Stimulated activated CD4-positive, alpha-beta T cell treated with anti-CD3 and anti-CD28 coated beads, Interleukin-4, amount 100 ng/mL, for 24 hours (primary cell): Measurements from ENCODE around the gene UBE2L5.
"Not testable (repeated sequence)": the region's sequence is repeated elsewhere in the genome, so short reads cannot be mapped to it uniquely, and the experiment has no call there.

Source experiments
- DNase-seq: peaks from one replicate; pipeline ENCODE4 v3.0.0-alpha.2; 2020

UBE2L5 gene

DNA sequence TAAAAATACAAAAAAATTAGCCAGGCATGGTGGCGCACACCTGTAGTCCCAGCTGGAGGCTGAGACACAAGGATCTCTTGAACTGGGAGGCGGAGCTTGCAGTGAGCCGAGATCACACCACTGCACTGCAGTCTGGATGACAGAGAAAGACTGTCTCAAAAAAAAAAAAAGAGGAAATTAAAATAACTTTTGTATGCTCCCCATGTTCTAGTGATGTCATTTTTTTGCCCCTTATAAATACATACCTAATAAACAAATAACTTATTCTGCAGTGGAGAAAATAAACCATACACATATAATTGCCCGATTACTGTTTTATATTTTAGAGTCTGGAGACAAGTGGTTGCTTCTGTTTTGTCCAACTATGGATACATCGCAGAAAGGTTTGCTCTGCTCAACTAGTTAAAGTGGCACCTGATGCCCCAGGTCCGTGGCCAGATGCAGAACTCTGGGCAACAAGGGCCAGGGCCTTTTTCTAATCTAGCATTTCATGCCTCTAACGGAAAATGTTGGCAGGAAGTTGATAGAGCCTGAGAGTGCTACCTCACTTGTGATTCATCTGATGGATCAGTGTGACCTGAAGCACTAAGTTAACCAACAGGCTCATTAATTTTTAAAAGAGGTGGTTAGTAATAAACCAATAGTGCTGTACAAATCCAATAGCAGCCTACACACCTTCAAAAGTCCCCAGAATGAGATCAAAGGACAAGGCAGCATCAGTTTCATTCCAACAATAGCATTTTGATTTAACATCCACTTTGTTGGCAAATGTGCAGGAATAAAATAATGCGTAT, 18.8 kb downstream of the UBE2L5 start:
- DNase-seq, result no peak

DNA sequence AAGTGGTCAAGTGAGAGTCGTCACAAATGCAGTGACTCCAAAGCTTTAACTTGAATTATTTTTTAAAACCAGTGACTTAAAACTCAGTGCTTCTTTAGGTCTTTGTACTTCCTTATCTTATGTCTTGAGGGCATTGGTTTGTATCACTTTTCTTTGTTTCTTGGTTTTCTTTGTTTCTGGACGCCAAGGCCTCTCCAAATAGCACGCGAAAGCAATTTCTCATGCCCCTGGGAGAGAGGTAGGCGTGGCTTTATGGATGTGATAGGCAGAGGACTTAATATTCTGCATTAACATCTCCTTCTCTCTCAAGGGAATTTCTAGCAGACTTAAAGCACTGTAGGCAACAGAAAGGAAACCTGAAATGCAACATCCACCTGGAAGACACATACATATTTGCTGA, 20.6 kb downstream of the UBE2L5 start:
- DNase-seq, result no peak

DNA sequence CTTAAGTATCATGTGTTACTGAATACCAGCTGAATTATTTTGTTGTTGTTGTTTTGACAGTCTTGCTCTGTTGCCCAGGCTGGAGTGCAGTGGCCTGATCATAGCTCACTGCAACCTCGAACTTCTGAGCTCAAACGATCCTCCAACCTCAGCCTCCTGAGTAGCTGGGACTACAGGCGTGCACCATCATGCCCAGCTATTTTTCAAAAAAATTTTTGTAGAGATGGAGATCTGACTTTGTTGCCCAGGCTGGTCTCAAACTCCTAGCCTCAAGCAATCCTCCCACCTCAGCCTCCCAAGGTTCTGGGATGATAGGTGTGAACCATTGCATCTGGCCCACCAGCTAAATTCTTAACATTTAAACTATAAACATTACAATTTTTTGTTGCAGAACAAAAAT, 21.2 kb downstream of the UBE2L5 start:
- DNase-seq, result not testable (repeated sequence)

DNA sequence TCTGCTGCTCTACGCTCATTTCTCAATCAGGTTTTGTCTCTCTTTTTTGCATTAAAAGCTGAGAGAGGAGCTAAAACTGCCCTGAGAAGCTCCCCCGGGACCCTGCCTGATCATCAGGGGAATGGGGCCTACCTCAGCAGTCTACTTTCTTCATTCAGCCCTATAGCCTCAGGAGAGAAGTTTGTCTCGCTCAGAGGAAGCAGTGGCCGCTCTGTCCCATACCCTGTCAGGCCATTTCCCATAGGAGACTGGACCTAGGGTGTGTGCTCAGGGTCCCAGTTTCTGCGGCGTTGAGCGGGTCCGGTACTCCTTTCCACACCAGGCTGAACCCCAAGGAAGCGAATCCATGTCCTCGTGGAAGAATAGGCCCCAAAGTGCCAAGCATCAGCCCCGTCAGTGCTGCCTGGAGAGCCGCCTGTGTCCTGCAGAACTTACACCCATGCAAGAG, 21.7 kb downstream of the UBE2L5 start:
- DNase-seq, result no peak

DNA sequence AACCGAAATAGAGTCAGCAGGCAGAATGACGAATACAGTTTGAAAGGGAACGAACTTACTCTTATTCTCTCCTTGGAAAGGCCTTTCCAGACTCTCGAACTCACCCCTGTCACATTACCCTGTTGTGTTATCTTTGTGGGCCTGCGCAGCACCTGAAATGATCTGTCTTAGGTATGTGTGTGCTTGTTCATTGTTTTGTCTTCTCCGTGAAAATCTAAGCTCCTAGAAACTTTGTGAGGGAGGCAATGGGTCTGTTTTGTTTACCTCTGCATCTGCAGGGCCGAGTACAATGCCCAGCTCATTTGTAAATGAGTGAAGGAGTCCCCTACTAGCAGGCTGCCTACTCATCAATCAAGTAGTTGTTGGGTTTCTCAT, 23.8 kb downstream of the UBE2L5 start:
- DNase-seq, result no peak

DNA sequence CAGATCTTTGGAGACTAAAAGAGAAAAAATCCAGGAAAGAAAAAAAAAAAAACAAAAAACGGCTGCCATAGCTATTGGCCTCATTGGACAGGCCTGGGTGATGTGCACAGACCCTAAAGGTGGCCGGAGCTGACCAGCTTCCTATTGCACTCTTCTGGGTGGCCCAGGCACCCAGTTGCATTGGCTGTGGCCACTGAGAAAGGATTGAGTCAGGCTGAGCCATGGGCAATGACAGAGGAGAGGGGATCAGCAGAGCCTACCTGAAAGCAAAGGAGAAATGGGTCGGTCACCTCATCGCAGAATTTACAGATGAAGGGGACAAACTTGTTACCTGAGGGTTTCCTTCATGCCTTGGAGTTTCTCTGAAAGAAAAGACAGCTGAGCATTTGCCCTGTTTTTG, 26.1 kb downstream of the UBE2L5 start:
- DNase-seq, result no peak

DNA sequence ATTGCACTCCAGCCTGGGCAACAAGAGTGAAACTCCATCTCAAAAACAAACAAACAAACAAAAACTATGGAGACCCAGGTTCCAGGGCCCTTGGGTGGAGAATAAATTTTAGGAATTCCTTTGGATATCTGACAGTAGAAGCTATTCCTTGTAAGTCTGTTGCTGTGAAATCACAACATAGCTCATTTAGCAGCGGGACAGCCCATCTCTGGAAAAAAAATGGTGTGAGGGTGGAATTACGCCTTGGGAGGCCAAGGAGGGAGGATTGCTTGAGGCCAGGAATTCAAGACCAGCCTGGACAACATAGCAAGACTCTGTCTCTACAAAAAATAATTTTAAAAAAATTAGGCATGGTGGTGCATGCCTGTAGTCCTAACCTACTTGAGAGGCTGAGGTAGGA, 27.8 kb downstream of the UBE2L5 start:
- no peak for DNase-seq

DNA sequence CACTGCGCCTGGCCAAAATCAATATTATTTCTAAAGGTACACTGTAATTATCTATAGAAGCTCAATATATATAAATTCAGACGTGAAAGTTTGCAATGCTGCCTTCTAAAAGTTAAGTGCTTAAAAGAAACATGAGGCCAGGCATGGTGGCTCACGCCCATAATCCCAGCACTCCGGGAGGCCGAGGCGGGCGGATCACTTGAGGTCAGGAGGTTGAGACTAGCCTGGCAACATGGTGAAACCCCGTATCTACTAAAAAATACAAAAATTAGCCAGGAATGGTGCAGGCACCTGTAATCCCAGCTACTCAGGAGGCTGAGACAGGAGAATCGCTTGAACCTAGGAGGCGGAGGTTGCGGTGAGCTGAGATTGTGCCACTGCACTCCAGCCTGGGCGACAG, 29.2 kb downstream of the UBE2L5 start:
- not testable (repeated sequence) for DNase-seq

DNA sequence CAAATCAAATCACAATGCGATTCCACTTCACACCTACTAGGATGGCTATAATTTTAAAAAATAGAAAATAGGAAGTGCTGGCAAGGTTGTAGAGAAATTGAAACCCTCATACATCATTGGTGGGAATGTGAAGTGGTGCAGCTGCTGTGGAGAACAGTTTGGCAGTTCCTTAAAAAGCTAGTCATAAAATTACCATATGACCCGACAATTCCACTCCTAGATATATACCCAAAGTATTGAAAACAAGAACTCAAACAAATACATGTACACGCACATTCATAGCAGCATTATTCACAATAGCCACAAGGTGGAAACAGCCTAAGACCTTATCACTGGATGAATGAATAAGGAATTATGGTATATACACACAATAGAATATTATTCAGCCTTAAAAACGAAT, 31.4 kb downstream of the UBE2L5 start:
- no peak for DNase-seq

DNA sequence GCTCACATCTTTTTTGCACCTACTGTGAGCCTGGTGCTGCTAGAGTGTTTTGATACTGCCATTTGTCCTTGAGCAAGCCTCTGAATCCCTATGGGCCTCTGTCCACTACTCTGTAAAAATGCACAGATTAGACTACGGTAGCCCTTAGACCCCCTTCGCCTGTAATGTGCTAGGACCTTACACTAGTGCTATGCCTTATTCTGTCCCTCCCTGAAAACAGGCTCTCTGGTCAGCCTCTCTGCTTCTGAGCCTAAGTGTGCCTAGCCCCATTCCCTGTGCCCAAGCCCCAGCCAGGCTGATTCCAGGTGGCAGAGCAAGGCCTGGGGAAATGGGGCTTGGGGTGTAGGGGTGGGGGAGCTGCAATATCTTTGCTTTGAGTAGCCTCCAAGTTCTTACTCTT, 32.7 kb downstream of the UBE2L5 start:
- DNase-seq, result no peak

DNA sequence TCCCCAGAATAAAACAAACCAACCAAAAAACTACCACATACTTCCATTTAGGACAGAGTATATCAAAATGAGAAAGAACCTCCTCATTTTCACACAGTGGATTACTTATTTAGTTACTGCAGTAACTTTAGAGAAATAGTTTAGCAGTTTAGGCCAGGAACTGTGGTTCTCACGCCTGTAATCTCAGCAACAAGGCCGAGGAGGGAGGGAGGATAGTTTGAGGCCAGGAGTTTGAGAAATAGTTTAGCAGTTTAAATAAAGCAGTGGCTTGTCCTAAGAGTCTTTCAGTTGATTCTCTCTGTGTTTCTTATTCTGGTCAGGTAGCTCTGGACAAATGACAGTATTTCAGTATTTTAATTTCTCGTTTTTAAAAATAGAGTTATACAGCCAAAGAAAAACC, 34.0 kb downstream of the UBE2L5 start:
- DNase-seq, result no peak

DNA sequence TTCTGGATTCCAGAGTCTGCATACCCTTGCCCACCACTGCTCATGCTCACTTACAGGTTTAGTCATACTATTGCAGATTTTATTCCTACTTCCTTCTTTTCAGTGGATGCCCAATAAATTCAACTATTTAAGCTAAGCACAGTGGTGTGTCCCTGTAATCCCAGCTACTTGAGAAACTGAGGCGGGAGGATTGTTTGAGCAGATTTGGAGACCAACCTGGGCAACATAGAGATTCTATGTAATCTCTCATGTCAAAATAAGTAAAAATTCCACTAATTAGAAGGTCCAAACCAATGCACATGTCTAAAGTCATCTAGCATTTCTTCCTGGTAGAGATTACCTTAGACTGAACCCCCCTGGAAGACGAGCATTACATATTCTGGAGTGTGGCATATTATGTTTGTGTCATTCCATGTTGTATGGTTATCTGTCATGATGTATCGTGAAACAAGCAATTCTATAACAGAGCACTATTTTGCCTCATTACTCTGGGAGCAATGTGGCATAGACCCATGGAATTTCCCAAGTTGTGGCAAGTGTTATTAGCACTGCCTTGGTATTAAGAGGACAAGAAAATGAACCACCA, 35.1 kb downstream of the UBE2L5 start:
- no peak for DNase-seq

DNA sequence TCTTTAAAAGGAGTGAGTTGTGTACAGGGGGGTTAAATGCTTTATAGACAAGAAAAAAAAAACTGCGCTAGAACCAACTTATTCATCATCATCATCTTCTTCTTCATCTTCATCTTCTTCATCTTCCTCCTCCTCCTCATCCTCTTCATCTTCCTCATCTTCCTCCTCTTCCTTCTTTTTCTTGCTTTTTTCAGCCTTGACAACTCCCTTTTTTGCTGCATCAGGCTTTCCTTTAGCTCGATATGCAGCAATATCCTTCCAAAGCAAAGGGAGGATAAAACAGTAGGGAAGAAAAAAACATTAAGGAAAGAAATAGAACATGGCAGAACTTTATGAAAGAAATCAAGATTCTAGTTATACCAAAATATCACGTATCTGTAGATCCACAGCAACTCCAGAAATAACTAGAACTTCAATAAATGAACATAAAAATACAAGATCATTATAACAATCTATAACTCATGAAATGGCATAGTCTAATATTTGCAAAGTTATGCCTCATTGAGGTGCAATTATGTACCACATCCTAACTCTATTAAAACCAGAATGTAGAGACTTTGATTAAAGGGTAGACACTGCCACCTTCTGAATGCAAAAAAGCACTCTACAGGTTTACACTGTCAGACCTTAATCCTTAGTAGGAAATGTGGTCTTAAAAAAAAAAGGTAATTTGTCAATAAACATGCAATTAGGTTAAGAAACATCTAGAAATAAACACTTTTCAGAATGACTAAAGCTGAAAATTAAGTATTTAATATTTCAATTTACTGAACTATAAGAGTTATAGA, 39.2 kb downstream of the UBE2L5 start:
- not testable (repeated sequence) for DNase-seq

DNA sequence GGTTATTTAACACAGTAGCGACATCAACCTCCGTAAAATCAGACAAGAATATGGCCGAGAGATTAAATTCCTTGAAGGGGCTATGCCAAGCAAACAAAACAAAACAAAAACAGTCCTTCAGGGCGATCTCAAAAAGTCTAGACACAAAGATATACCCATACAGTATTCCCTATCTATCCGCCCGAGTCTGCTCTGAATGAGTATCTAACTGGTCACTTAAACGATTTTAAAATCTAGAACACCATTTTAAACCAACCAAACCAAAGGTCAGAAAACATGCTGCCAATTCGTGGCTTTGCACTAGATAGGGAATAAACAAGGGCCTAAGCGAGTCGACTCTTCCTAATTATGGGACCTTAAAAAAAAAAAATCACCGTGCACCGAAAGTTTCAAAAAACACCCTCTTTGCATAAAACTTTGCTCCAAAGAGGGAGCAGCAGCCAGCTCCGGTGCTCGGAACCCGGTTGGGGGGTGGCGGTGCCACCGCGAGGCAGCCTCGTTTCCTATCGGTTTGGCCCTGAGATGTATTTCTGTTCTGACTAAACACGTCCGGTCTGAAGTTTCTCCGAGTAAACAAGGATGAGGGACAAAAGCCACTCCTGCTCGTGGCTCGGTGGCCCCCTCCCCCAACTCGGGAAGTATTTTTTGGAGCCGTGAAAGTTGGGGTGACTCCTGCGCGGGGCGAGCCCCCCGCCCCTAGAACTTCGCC, 41.6 kb downstream of the UBE2L5 start:
- DNase-seq, result peak; percentile 80

DNA sequence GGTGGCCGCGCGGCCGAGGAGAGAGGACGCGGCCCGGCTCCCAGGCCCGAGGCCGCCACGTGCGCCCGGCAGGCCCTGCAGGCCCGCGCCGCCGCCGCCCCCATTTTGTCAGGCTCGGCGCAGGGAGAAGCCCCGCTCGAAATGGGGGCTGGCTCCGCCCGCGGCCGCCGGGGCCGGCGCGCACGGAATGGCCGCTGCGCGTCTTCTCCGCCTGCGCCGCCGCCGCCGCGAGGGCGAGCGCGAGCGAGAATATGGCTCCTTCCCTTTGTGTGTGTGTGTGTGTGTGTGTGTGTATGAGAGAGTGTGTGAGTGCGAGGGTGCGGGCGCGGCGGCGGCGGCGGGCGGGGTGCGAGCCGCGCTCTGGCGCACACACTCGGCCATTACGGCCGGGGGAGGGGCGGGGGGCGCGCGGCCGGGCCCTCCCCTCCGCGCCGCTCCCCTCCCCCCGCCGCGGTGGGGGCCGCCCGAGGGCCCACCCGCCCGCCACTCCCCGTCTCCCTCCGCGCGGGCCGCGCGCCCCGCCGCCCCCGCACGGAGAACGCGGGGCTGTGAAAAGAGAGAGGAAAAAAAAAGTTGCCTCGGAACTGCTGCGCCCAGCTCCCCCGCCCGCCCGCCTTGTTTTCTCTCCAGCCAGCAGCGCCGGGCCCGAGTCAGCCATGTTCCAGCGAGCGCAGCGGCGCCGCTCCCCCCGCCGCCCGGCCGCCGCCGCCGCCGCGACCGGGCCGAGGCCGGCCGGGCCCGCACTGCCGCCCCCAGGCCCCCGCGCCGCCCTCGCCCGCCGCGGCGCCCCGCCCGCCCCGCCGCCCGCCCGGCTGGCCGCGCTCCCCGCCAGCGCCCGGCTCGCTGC, 42.4 kb downstream of the UBE2L5 start:
- DNase-seq, result peak; percentile 83

DNA sequence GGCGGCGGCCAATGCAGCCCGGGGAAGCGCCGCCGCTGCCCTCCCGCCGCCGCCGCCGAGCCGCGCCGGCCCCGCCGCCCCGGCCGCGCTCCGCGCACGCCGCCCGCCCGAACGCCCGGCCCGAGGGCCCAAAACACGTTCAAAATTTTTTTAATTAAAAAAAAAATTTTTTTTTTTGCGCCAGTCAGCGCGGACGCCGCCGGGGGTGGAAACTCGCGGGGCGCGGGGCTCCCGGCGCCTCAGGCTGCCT, 43.0 kb downstream of the UBE2L5 start:
- peak; percentile 6 for DNase-seq

DNA sequence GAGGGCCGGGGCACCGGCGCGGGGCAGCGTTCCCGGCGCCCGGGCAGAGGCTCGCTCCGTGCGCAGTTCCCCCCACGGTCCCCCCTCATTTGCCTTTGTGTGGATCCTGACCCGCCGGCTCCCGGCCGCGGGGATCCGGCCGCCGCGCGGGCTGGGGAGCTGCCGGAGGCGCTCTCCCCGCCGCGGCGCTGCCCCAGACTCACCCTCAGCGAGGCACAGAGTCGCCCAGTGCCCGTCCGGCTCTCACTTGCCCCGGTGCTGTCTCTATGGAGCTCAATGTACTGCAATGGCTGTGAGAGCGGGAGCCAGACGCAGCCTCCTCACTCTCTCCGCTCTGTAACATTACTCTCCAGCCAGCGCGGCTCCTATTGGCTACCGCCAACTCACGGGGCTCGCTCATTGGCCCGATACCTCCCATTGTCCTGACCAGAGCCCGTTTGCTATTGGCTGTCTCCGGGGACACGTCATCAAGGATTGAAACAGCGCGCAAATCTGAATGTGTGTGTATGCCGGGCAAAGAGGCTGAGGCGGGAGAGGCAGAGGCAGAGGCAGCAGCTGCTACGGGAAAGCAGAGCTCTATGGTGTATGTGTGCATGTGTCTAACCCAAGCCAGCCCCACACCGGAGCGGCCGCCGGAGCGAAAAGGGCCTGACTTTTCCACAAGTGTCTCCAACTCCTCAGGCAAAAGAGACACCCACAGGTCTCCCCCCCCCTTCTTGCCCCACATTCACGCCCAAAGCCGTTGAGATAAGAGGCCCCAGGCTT, 43.5 kb downstream of the UBE2L5 start, which contains the start of gene HMGB1:
HMGB1 (minus strand) TSS at position 344 of the 765 bp plus-strand sequence. CDS start 2,256 bp downstream, outside the sequence.
- DNase-seq, result peak; percentile 98

DNA sequence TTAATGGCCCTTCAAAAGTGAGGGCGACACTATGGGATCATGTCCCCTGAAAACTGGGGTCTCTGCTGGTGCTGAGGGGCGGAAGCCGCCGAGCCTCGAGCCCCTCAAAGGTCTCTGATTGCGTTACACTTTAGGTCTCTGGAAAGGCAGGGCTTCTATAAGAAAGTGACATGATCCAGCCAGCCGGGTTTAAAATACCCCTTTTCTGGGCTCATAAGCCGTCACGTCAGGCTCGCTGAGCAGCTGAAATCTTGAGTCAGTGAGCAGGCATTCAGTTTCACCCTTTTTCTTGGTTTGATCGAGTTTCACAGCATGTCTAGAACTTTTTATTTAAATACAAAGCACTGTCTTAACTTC, 44.0 kb downstream of the UBE2L5 start:
- no peak for DNase-seq

DNA sequence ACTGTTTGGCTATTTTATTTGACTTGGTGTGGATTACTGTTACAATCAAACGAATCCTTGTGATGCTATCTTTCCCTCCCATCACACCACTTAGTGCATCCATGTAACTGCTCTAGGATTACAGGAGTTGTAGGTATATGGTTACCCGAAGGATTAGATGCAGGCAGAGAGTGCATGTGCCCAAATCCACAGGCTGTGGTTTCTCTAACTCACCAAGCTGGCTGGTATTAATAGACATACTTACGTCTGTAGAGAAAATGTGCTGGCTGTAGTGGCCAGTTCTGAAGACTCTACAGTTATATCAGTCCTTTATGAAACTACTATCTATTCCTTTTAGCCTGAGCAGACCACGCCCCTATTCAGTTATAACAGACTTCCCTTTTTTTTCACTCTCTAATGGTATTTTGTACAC, 44.6 kb downstream of the UBE2L5 start:
- DNase-seq, result no peak

DNA sequence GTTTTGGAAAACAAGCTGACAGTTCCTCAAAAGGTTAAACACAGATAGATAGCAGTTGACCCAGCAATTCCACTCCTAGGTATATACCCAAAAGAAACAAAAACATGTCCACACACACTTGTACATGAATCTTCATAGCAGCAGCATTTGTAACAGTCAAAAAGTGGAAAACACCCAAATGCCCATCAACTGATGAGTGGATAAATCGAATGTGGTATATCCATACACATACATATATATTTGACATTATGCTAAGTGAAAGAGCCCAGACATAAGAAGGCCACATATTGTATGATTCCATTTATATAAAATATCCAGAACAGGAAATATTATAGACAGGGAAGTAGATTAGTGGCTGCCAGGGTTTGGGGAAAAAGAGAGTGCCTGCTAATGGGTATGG, 51.4 kb downstream of the UBE2L5 start:
- no peak for DNase-seq

DNA sequence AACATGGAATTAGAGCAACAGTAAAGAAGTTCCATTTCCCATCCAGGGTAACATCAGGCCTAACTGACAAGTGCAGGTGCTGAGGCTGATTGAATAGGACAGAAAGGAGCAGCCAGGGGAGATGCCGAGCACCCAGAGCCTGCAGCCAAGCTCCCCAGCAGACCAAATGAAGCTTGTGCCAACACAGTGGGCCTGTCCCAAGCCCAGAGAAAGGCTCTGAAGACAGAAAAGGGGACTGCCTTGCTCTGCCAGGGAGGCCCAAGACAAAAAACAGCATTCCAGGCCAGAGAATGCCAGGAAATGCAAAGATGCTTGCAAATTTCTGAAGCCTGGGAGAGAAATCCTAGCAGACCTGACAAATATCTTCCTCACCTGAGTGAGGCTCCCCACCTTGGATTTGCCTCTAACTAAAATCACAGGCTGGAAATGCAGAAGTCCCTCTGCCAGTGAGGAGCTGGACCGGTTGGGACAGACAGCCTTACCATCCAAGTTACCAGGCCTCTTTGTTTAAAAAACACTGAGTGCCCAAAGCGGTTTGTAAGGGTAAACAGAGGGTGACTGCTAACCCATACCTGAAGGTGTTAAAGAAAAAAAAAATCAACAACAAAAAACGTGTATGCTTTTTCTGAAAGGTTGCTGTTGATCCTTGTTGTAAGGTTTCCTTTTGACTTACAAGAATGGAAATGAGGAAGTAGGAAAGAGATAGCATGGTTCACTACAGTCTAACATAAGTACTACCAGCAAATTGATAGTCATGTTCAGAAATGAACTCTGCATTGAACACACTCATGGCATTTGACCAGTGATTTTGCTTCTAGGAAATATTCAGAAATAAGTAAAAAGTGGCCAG, 55.3 kb downstream of the UBE2L5 start:
- DNase-seq, result no peak
